Naive thymus-derived CD4-positive, alpha-beta T cell (primary cell): ENCODE results near the gene VSIR. TPM values are rescaled to one million over a fixed set of nuclear protein-coding genes. Genes with fewer than 3 reads are reported as not detected.
A peak's percentile ranks its signal among the peaks of the same experiment; 100 is the strongest.

Source experiments
- ATAC-seq: fragments of 150-1000 bp; cut with Tn5 transposase; 2 replicates; pipeline ENCODE4 v1.10.0; 2021; ENCODE audit warnings: mild to moderate bottlenecking, moderate library complexity
- CTCF ChIA-PET: fragments of 350-600 bp; sonication (Branson Sonifier 250); formaldehyde crosslinking; loops from one replicate; lab custom pipeline; 2021; ENCODE audit warnings: antibody characterized with exemption; lab: Charles Lee
- POLR2A ChIA-PET: fragments of 350-600 bp; sonication (Branson Sonifier 250); formaldehyde crosslinking; loops from one replicate; lab custom pipeline; 2021; ENCODE audit warnings: antibody characterized with exemption, inconsistent platforms; lab: Charles Lee
- DNase-seq, 9 donors: peaks; one replicate each; pipeline versions ENCODE4 v3.0.0 to v3.0.0-alpha.2; 2020 to 2022; ENCODE audit warnings: mixed read lengths in 1 of 9
- H3K27ac ChIP-seq: one replicate; pipeline ENCODE4 v1.7.0; 2013; ENCODE audit warnings: mild to moderate bottlenecking, low read depth, low read length, moderate library complexity
- H3K27me3 ChIP-seq, 2 donors: one replicate each; pipeline ENCODE4 v1.7.0; 2013; ENCODE audit warnings: low read length in 2 of 2, mild to moderate bottlenecking in 2 of 2, moderate library complexity in 2 of 2; ENCODE audit not compliant: control insufficient read depth in 2 of 2, insufficient read depth in 2 of 2
- H3K36me3 ChIP-seq, 3 experiments: 1 replicate in 2 of 3; 2 replicates in 1 of 3; pipeline ENCODE4 v1.7.0; 2013; ENCODE audit warnings: low read length in 3 of 3, mild to moderate bottlenecking in 3 of 3, moderate library complexity in 1 of 3; ENCODE audit not compliant: insufficient read depth in 3 of 3, control insufficient read depth in 2 of 3
- H3K4me1 ChIP-seq, 2 donors: one replicate each; pipeline ENCODE4 v1.7.0; 2013; ENCODE audit warnings: low read length in 2 of 2, mild to moderate bottlenecking in 2 of 2, moderate library complexity in 1 of 2; ENCODE audit not compliant: control insufficient read depth in 2 of 2, insufficient read depth in 2 of 2
- H3K4me3 ChIP-seq: 2 replicates; pipeline ENCODE4 v1.7.0; 2013; ENCODE audit warnings: mild to moderate bottlenecking, low read length
- H3K9me3 ChIP-seq, 3 experiments: 1 replicate in 2 of 3; 2 replicates in 1 of 3; pipeline ENCODE4 v1.7.0; 2013; ENCODE audit warnings: low read length in 3 of 3; ENCODE audit not compliant: control insufficient read depth in 2 of 3
- H3K27ac Mint-ChIP-seq, 9 donors: one replicate each; pipeline ENCODE4 v1.8.0; 2020 to 2022; ENCODE audit warnings: mixed read lengths in 9 of 9, mild to moderate bottlenecking in 8 of 9, moderate library complexity in 5 of 9, inconsistent platforms in 2 of 9
- H3K27me3 Mint-ChIP-seq, 5 donors: one replicate each; pipeline ENCODE4 v1.8.0; 2021 to 2022; ENCODE audit warnings: mixed read lengths in 5 of 5, mild to moderate bottlenecking in 1 of 5
- H3K36me3 Mint-ChIP-seq, 5 donors: one replicate each; pipeline ENCODE4 v1.8.0; 2020 to 2022; ENCODE audit warnings: mixed read lengths in 5 of 5, mild to moderate bottlenecking in 3 of 5, inconsistent platforms in 1 of 5
- H3K4me1 Mint-ChIP-seq, 7 donors: one replicate each; pipeline ENCODE4 v1.8.0; 2020 to 2022; ENCODE audit warnings: mixed read lengths in 7 of 7, mild to moderate bottlenecking in 3 of 7, inconsistent platforms in 1 of 7
- H3K4me3 Mint-ChIP-seq, 10 donors: one replicate each; pipeline ENCODE4 v1.8.0; 2020 to 2022; ENCODE audit warnings: mild to moderate bottlenecking in 10 of 10, mixed read lengths in 10 of 10, moderate library complexity in 6 of 10, inconsistent platforms in 2 of 10
- H3K9me3 Mint-ChIP-seq, 11 donors: one replicate each; pipeline ENCODE4 v1.8.0; 2020 to 2022; ENCODE audit warnings: mixed read lengths in 11 of 11, mild to moderate bottlenecking in 4 of 11, inconsistent platforms in 1 of 11, moderate library complexity in 1 of 11
- intact Hi-C, 2 donors: fragments of 100-400 bp; cut with micrococcal nuclease; formaldehyde crosslinking; loops; one replicate each; pipeline ENCODE4 v1.15.1; 2023
- polyA plus RNA-seq, 2 donors: library from polyadenylated mRNA; unstranded; fragments of 300-500 nt; fragmentation: Illumina TruSeq; gene quantifications; one replicate each; pipeline ENCODE4 v1.2.3, GENCODE V29; 2021
- total RNA-seq, 6 experiments: library from RNA in 5 of 6; stranded (reverse) in 5 of 6; gene quantifications; 1 replicate in 5 of 6; 2 replicates in 1 of 6; pipeline ENCODE4 v1.2.3 and lab custom pipeline; 2021 to 2026

VSIR gene
- total and polyA plus RNA-seq, 7 experiments from 2014 or later: 91.1 to 300 (median 124) TPM

- CTCF ChIA-PET: interaction anchor here (2.0 to 3.0 kb wide), 5 partner anchors 11 to 59 kb away, joined by 8 to 15 read pairs (median 10); no protein-coding TSS in a partner anchor
- Mint-ChIP-seq H3K27me3 (no peaks in the 10 kb centered on the region), H3K36me3 (peaks cover 10 to 41% (median 12%) of the 10 kb centered on the region in 5 donors), H3K9me3 (no peaks in the 10 kb centered on the region), H3K4me1 (peaks cover 69 to 94% (median 84%) of the 10 kb centered on the region in 7 donors), H3K4me3 (peak overlapping the region; percentile 71 to 98 (median 87)), H3K27ac (peak overlapping the region; percentile 89 to 98 (median 95))
- H3K27me3 ChIP-seq: no peaks in the 10 kb centered on the region
- intact Hi-C loops: no loop called here
- POLR2A ChIA-PET: interaction anchor here (0.8 to 25.7 kb wide), 6 partner anchors 11 to 50 kb away, joined by 3 to 863 read pairs (median 4); no protein-coding TSS in a partner anchor
- H3K4me1 ChIP-seq: peaks cover 83 to 85% of the 10 kb centered on the region in 2 donors
- no peaks in the 10 kb centered on the region for H3K9me3 ChIP-seq
- H3K4me3 ChIP-seq: no peak overlapping the region
- H3K27ac ChIP-seq: peak overlapping the region; percentile 93
- no peak for DNase-seq
- H3K36me3 ChIP-seq: peaks cover 0 to 82% (median 18%) of the 10 kb centered on the region in 3 experiments
- no peak for ATAC-seq
These were observed 5.8 kb downstream of the VSIR start for GRCh38 chr10:71767420-71768035.

GRCh38 chr10:71766717-71767419 lies 6.5 kb downstream of the VSIR start:
- DNase-seq: no peak
- peak overlapping the region; percentile 93 for H3K27ac ChIP-seq
- no peak overlapping the region for H3K4me3 ChIP-seq
- H3K27me3 ChIP-seq: no peaks in the 10 kb centered on the region
- no peaks in the 10 kb centered on the region for H3K9me3 ChIP-seq
- peaks cover 10 to 35% (median 12%) of the 10 kb centered on the region in 5 donors for H3K36me3 Mint-ChIP-seq
- ChIA-PET CTCF (interaction anchor here (1.3 to 3.0 kb wide), 6 partner anchors 10 to 58 kb away, joined by 4 to 15 read pairs (median 10); no protein-coding TSS in a partner anchor), POLR2A (interaction anchor here (0.6 to 25.7 kb wide), 5 partner anchors 10 to 44 kb away, joined by 3 to 863 read pairs (median 4); no protein-coding TSS in a partner anchor)
- peak overlapping the region; percentile 89 to 98 (median 95) for H3K27ac Mint-ChIP-seq
- H3K27me3 Mint-ChIP-seq: no peaks in the 10 kb centered on the region
- H3K4me3 Mint-ChIP-seq: peak overlapping the region; percentile 25 to 98 (median 71)
- ATAC-seq: peak; percentile 36
- H3K9me3 Mint-ChIP-seq: no peaks in the 10 kb centered on the region
- H3K4me1 ChIP-seq: peaks cover 89 to 90% of the 10 kb centered on the region in 2 donors
- intact Hi-C loops: no loop called here
- H3K36me3 ChIP-seq: peaks cover 0 to 82% (median 18%) of the 10 kb centered on the region in 3 experiments
- H3K4me1 Mint-ChIP-seq: peaks cover 71 to 96% (median 91%) of the 10 kb centered on the region in 7 donors

GRCh38 chr10:71765906-71766716 lies 7.2 kb downstream of the VSIR start:
- Mint-ChIP-seq H3K27me3 (no peaks in the 10 kb centered on the region), H3K27ac (peak overlapping the region; percentile 89 to 98 (median 95)), H3K4me1 (peaks cover 72 to 96% (median 94%) of the 10 kb centered on the region in 7 donors), H3K36me3 (peaks cover 6 to 36% (median 14%) of the 10 kb centered on the region in 5 donors), H3K4me3 (peak overlapping the region; percentile 36 to 98 (median 70)), H3K9me3 (no peaks in the 10 kb centered on the region)
- ATAC-seq (no peak), DNase-seq (no peak)
- Histone ChIP-seq H3K27me3 (no peaks in the 10 kb centered on the region), H3K27ac (peak overlapping the region; percentile 93), H3K9me3 (no peaks in the 10 kb centered on the region), H3K36me3 (peaks cover 0 to 82% (median 24%) of the 10 kb centered on the region in 3 experiments), H3K4me1 (peaks cover 89 to 94% of the 10 kb centered on the region in 2 donors), H3K4me3 (no peak overlapping the region)
- intact Hi-C loops: no loop called here
- ChIA-PET CTCF (interaction anchor here (0.8 to 3.0 kb wide), 7 partner anchors 9 to 57 kb away, joined by 3 to 15 read pairs (median 9); no protein-coding TSS in a partner anchor), POLR2A (interaction anchor here (0.6 to 25.7 kb wide), 5 partner anchors 11 to 107 kb away, joined by 3 to 863 read pairs (median 7); no protein-coding TSS in a partner anchor)

- no peaks in the 10 kb centered on the region for H3K27me3 Mint-ChIP-seq
- peaks cover 73 to 97% (median 95%) of the 10 kb centered on the region in 7 donors for H3K4me1 Mint-ChIP-seq
- ATAC-seq (no peak), DNase-seq (no peak)
- ChIA-PET POLR2A (interaction anchor here (0.6 to 25.7 kb wide), 6 partner anchors 8 to 1600 kb away, joined by 3 to 863 read pairs (median 6); partner anchors contain the start of gene VSIR), CTCF (interaction anchor here (0.6 to 2.2 kb wide), 6 partner anchors 8 to 381 kb away, joined by 3 to 12 read pairs (median 4); no protein-coding TSS in a partner anchor)
- no peaks in the 10 kb centered on the region for H3K27me3 ChIP-seq
- H3K36me3 ChIP-seq: peaks cover 0 to 82% (median 20%) of the 10 kb centered on the region in 3 experiments
- intact Hi-C loops: no loop called here
- peak overlapping the region; percentile 93 for H3K27ac ChIP-seq
- H3K36me3 Mint-ChIP-seq: peaks cover 6 to 43% (median 20%) of the 10 kb centered on the region in 5 donors
- no peaks in the 10 kb centered on the region for H3K9me3 ChIP-seq
- H3K27ac Mint-ChIP-seq: peak overlapping the region; percentile 60 to 98 (median 92)
- H3K4me3 ChIP-seq: no peak overlapping the region
- H3K4me1 ChIP-seq: peaks cover 87 to 94% of the 10 kb centered on the region in 2 donors
- H3K9me3 Mint-ChIP-seq: no peaks in the 10 kb centered on the region
- H3K4me3 Mint-ChIP-seq: peak overlapping the region in 9 of 10 donors; percentile 2 to 89 (median 45)
These were observed 8.0 kb downstream of the VSIR start for GRCh38 chr10:71765176-71765904.

GRCh38 chr10:71763352-71764127 lies 9.8 kb downstream of the VSIR start:
- no peaks in the 10 kb centered on the region for H3K9me3 ChIP-seq
- ChIA-PET CTCF (interaction anchor here (1.0 to 1.7 kb wide), 7 partner anchors 10 to 65 kb away, joined by 3 to 5 read pairs (median 5); partner anchors contain the start of gene VSIR), POLR2A (interaction anchor here (0.6 to 25.7 kb wide), 8 partner anchors 10 to 452 kb away, joined by 3 to 863 read pairs (median 4); partner anchors contain the start of gene VSIR)
- no peaks in the 10 kb centered on the region for H3K27me3 ChIP-seq
- H3K4me3 Mint-ChIP-seq: peak overlapping the region in 9 of 10 donors; percentile 13 to 89 (median 53)
- peaks cover 0 to 81% (median 20%) of the 10 kb centered on the region in 3 experiments for H3K36me3 ChIP-seq
- H3K4me1 ChIP-seq: peaks cover 77 to 86% of the 10 kb centered on the region in 2 donors
- no peak overlapping the region for H3K4me3 ChIP-seq
- no peak for DNase-seq
- intact Hi-C loops: no loop called here
- peaks cover 67 to 94% (median 83%) of the 10 kb centered on the region in 7 donors for H3K4me1 Mint-ChIP-seq
- H3K9me3 Mint-ChIP-seq: no peaks in the 10 kb centered on the region
- peak overlapping the region; percentile 41 to 98 (median 89) for H3K27ac Mint-ChIP-seq
- no peaks in the 10 kb centered on the region for H3K27me3 Mint-ChIP-seq
- H3K36me3 Mint-ChIP-seq: peaks cover 0 to 35% (median 15%) of the 10 kb centered on the region in 5 donors
- ATAC-seq: no peak
- H3K27ac ChIP-seq: peak overlapping the region; percentile 93
